HEK293 (cell line): ENCODE results near the gene DNAJB4.
"Not testable (repeated sequence)": the region's sequence is repeated elsewhere in the genome, so short reads cannot be mapped to it uniquely, and the experiment has no call there.

Experiments
- CTCF ChIA-PET: fragments of 350-600 bp; formaldehyde crosslinking; extraction: SDS; loops from one replicate; lab custom pipeline; 2021; ENCODE audit warnings: antibody characterized with exemption; lab: Yijun Ruan, JAX
- POLR2A ChIA-PET: fragments of 300-600 bp; formaldehyde crosslinking; extraction: SDS; loops from one replicate; lab custom pipeline; 2020; ENCODE audit warnings: antibody characterized with exemption, inconsistent platforms; lab: Yijun Ruan, JAX
- H3K27ac ChIP-seq: fragments of 200-500 bp; sonication (Bioruptor generic); 2 replicates; pipeline ENCODE4 v1.5.1; 2014; ENCODE audit warnings: low read depth, low read length, control low read depth, inconsistent platforms; ENCODE audit errors: extremely low read depth
- H3K36me3 ChIP-seq, 2 experiments: fragments of 200-500 bp in 1 of 2; sonication (Bioruptor generic) in 1 of 2; 1 replicate in 1 of 2; 2 replicates in 1 of 2; pipeline ENCODE4 v1.5.1; 2014 to 2017; ENCODE audit warnings: inconsistent platforms in 2 of 2, low read length in 2 of 2; ENCODE audit not compliant: control insufficient read depth in 2 of 2, insufficient read depth in 1 of 2
- H3K4me1 ChIP-seq: fragments of 200-500 bp; sonication (Bioruptor generic); 2 replicates; pipeline ENCODE4 v1.5.1; 2014; ENCODE audit warnings: mild to moderate bottlenecking, low read length, inconsistent platforms; ENCODE audit not compliant: control insufficient read depth, insufficient read depth
- H3K4me3 ChIP-seq: 2 replicates; pipeline ENCODE4 v1.5.1; 2011; ENCODE audit warnings: low read depth, mild to moderate bottlenecking, control low read depth, low read length, moderate library complexity
- H3K9me3 ChIP-seq: fragments of 200-500 bp; sonication (Bioruptor generic); 2 replicates; pipeline ENCODE4 v1.5.1; 2014; ENCODE audit warnings: low read depth, low read length, inconsistent platforms; ENCODE audit not compliant: control insufficient read depth, insufficient read depth
- BCL11A ChIP-seq: fragments of 450-650 bp; formaldehyde crosslinking; IDR thresholded peaks from 2 replicates; pipeline ENCODE4 v1.5.1; 2016; ENCODE audit warnings: low read depth, missing biosample characterization, missing genetic modification characterization
- EGR2 ChIP-seq: fragments of 450-650 bp; formaldehyde crosslinking; IDR thresholded peaks from 2 replicates; pipeline ENCODE4 v1.5.1; 2016; ENCODE audit warnings: low read depth, missing biosample characterization, missing genetic modification characterization
- KLF1 ChIP-seq: fragments of 450-650 bp; formaldehyde crosslinking; IDR thresholded peaks from 2 replicates; pipeline ENCODE4 v1.5.1; 2016; ENCODE audit warnings: missing biosample characterization, missing genetic modification characterization
- PRDM4 ChIP-seq: fragments of 450-650 bp; formaldehyde crosslinking; IDR thresholded peaks from 2 replicates; pipeline ENCODE4 v1.5.1; 2017; ENCODE audit warnings: missing biosample characterization, missing genetic modification characterization
- PRDM6 ChIP-seq: fragments of 450-650 bp; formaldehyde crosslinking; IDR thresholded peaks from 2 replicates; pipeline ENCODE4 v1.5.1; 2017; ENCODE audit warnings: missing biosample characterization, missing genetic modification characterization
- RBAK ChIP-seq: fragments of 450-650 bp; formaldehyde crosslinking; IDR thresholded peaks from 2 replicates; pipeline ENCODE4 v1.5.1; 2016; ENCODE audit warnings: missing biosample characterization, missing genetic modification characterization
- REST ChIP-seq: fragments of 450-650 bp; formaldehyde crosslinking; IDR thresholded peaks from 2 replicates; pipeline ENCODE4 v1.5.1; 2016; ENCODE audit warnings: missing biosample characterization, missing genetic modification characterization
- WT1 ChIP-seq: fragments of 450-650 bp; formaldehyde crosslinking; IDR thresholded peaks from 2 replicates; pipeline ENCODE4 v1.5.1; 2016; ENCODE audit warnings: missing biosample characterization, missing genetic modification characterization
- ZBTB11 ChIP-seq: fragments of 450-650 bp; formaldehyde crosslinking; conservative IDR thresholded peaks from 2 replicates; pipeline ENCODE4 v1.5.1; 2016; ENCODE audit warnings: low read depth, missing biosample characterization, missing genetic modification characterization
- ZNF155 ChIP-seq: fragments of 450-650 bp; formaldehyde crosslinking; IDR thresholded peaks from 2 replicates; pipeline ENCODE4 v1.5.1; 2016; ENCODE audit warnings: missing biosample characterization, missing genetic modification characterization
- ZNF16 ChIP-seq: fragments of 450-650 bp; formaldehyde crosslinking; IDR thresholded peaks from 2 replicates; pipeline ENCODE4 v1.5.1; 2016; ENCODE audit warnings: low read depth, missing biosample characterization, missing genetic modification characterization
- ZNF398 ChIP-seq: fragments of 450-650 bp; formaldehyde crosslinking; IDR thresholded peaks from 2 replicates; pipeline ENCODE4 v1.5.1; 2017; ENCODE audit warnings: missing biosample characterization, missing genetic modification characterization
- ZNF449 ChIP-seq: fragments of 450-650 bp; formaldehyde crosslinking; IDR thresholded peaks from 2 replicates; pipeline ENCODE4 v1.5.1; 2017; ENCODE audit warnings: missing biosample characterization, mild to moderate bottlenecking, missing genetic modification characterization, moderate library complexity
- ZNF48 ChIP-seq: fragments of 450-650 bp; formaldehyde crosslinking; IDR thresholded peaks from 2 replicates; pipeline ENCODE4 v1.5.1; 2016; ENCODE audit warnings: missing biosample characterization, missing genetic modification characterization
- ZNF692 ChIP-seq: fragments of 450-650 bp; formaldehyde crosslinking; IDR thresholded peaks from 2 replicates; pipeline ENCODE4 v1.5.1; 2016; ENCODE audit warnings: missing biosample characterization, missing genetic modification characterization
- ZNF791 ChIP-seq: fragments of 450-650 bp; formaldehyde crosslinking; IDR thresholded peaks from 2 replicates; pipeline ENCODE4 v1.5.1; 2016; ENCODE audit warnings: missing biosample characterization, missing genetic modification characterization
- ZNF830 ChIP-seq: fragments of 450-650 bp; IDR thresholded peaks from 2 replicates; pipeline ENCODE4 v1.5.0; 2018; ENCODE audit warnings: missing biosample characterization, missing genetic modification characterization, low read depth, mild to moderate bottlenecking, moderate library complexity

DNAJB4 gene

GRCh38 chr1:77983352-77983996 is 21.3 kb upstream of the DNAJB4 start:
- CTCF ChIA-PET, H3K4me1 ChIP-seq, H3K4me3 ChIP-seq, H3K9me3 ChIP-seq, H3K27ac ChIP-seq: not testable (repeated sequence)
- TF ChIP-seq WT1 (tag by site-specific recombination) (peak; percentile 70), PRDM4 (peak; percentile 47; the same call in 1 of the 2 replicates), PRDM6 (tag by site-specific recombination) (peak; percentile 22; the same call in 1 of the 2 replicates), KLF1 (tag by site-specific recombination) (peak; percentile 74)
- POLR2A ChIA-PET, result interaction anchor here (8.3 kb wide), 1 partner anchor 21 kb away, joined by 137 read pairs; the partner anchor contains the start of gene DNAJB4
- peaks cover 0 to 13% of the 10 kb centered on the region in 2 experiments; a peak in 2 of 3 replicates for H3K36me3 ChIP-seq

GRCh38 chr1:77983997-77984355 is 20.8 kb upstream of the DNAJB4 start:
- Histone ChIP-seq H3K27ac (no peak overlapping the region), H3K9me3 (no peaks in the 10 kb centered on the region), H3K4me1 (no peaks in the 10 kb centered on the region; the same call in 1 of the 2 replicates), H3K4me3 (no peak overlapping the region), H3K36me3 (peaks cover 0 to 13% of the 10 kb centered on the region in 2 experiments; a peak in 2 of 3 replicates)
- POLR2A ChIA-PET, result no interaction called here
- CTCF ChIA-PET, result no interaction called here
- TF ChIP-seq RBAK (tag by site-specific recombination) (no peak), ZNF791 (tag by site-specific recombination) (no peak), EGR2 (no peak), ZNF449 (no peak), ZNF48 (tag by site-specific recombination) (no peak), ZNF830 (tag by site-specific recombination) (no peak), ZBTB11 (tag by site-specific recombination) (no peak), BCL11A (no peak), ZNF155 (no peak), ZNF398 (no peak), ZNF16 (tag by site-specific recombination) (no peak), ZNF692 (tag by site-specific recombination) (no peak), REST (tag by site-specific recombination) (no peak)
